Upper lobe of left lung (tissue), 6 donors: ENCODE results near the gene MAP3K2. TPM values are rescaled to one million over a fixed set of nuclear protein-coding genes. Genes with fewer than 3 reads are reported as not detected.

ENCODE experiments used
- ATAC-seq, 2 donors: fragments of 200-7000 bp; cut with Tn5 transposase; one replicate each; pipeline ENCODE4 v1.9.1; 2022; ENCODE audit warnings: mild to moderate bottlenecking in 2 of 2, moderate library complexity in 2 of 2; ENCODE audit not compliant: low FRiP score in 2 of 2
- DNase-seq, 2 donors: peaks; one replicate each; pipeline ENCODE4 v3.0.0-alpha.2; 2019 to 2020
- H3K27ac ChIP-seq, 4 donors: fragments of 200-600 bp; sonication (generic); one replicate each; pipeline ENCODE4 v1.5.1; 2016 to 2019
- H3K27me3 ChIP-seq, 4 donors: fragments of 200-600 bp; sonication (generic); one replicate each; pipeline ENCODE4 v1.5.1; 2017 to 2019
- H3K36me3 ChIP-seq, 4 donors: fragments of 200-600 bp; sonication (generic); one replicate each; pipeline ENCODE4 v1.5.1; 2016 to 2019
- H3K4me1 ChIP-seq, 4 donors: fragments of 200-600 bp; sonication (generic); one replicate each; pipeline ENCODE4 v1.5.1; 2018 to 2019
- H3K4me3 ChIP-seq, 4 donors: fragments of 200-600 bp; sonication (generic); one replicate each; pipeline ENCODE4 v1.5.1; 2017 to 2019; ENCODE audit warnings: mild to moderate bottlenecking in 2 of 4, moderate library complexity in 1 of 4
- H3K9me3 ChIP-seq, 4 donors: fragments of 200-600 bp; sonication (generic); one replicate each; pipeline ENCODE4 v1.5.1; 2018 to 2019
- CTCF ChIP-seq, 6 experiments: fragments of 450-650 bp in 4 of 6; fragments of 200-600 bp in 2 of 6; sonication (generic) in 2 of 6; IDR thresholded peaks; one replicate each; pipeline ENCODE4 v1.5.1; 2016 to 2019; ENCODE audit warnings: antibody characterized with exemption in 6 of 6
- EP300 ChIP-seq, 4 donors: sonication (generic); formaldehyde crosslinking; IDR thresholded peaks; one replicate each; pipeline ENCODE4 v1.5.1; 2017; ENCODE audit warnings: antibody characterized with exemption in 4 of 4, control low read depth in 2 of 4
- POLR2A ChIP-seq, 4 donors: fragments of 450-650 bp; IDR thresholded peaks; one replicate each; pipeline ENCODE4 v1.5.1; 2016 to 2017; ENCODE audit warnings: antibody characterized with exemption in 4 of 4, mild to moderate bottlenecking in 2 of 4
- POLR2AphosphoS5 ChIP-seq, 2 donors: sonication (generic); formaldehyde crosslinking; IDR thresholded peaks; one replicate each; pipeline ENCODE4 v1.5.1; 2017; ENCODE audit warnings: antibody characterized with exemption in 2 of 2
- whole genome bisulfite sequencing, 2 donors: methylation state at CpG; one replicate each; pipeline ENCODE4 v1.1.5; 2017 to 2018; 5-methylcytosine and 5-hydroxymethylcytosine counted together
- total RNA-seq, 6 donors: library from RNA; depleted of rRNA in 4 of 6; stranded (reverse); fragments of >200 nt in 4 of 6; gene quantifications; one replicate each; pipeline versions ENCODE4 v1.1.0 to v1.2.1, GENCODE V29; 2016 to 2021
- donor health status: DM: no; HTN: no; CAD: no; lungs with moderate emphysema.
- donor health status: DM: no; HTN: yes; CAD: no; lungs with severe emphysema.

MAP3K2 gene
- total RNA-seq, 6 donors from 2014 or later, result 43.0 to 79.2 (median 66.9) TPM

GRCh38 chr2:127275356-127275755 is 112.4 kb downstream of the MAP3K2 start:
- Histone ChIP-seq H3K36me3 (peaks cover 26 to 100% (median 86%) of the 10 kb centered on the region in 4 donors), H3K9me3 (no peaks in the 10 kb centered on the region), H3K27ac (no peak overlapping the region), H3K4me1 (no peaks in the 10 kb centered on the region), H3K27me3 (no peaks in the 10 kb centered on the region), H3K4me3 (no peak overlapping the region)
- TF ChIP-seq CTCF (IDR thresholded peaks at IDR 0.05) (no peak), EP300 (IDR thresholded peaks at IDR 0.05) (no peak), POLR2A (IDR thresholded peaks at IDR 0.05) (no peak), POLR2AphosphoS5 (IDR thresholded peaks at IDR 0.05) (no peak)
- no peak for DNase-seq
- ATAC-seq, result no peak
- 87 to 98% methylated on average over 3 of the region's 3 CpGs for WGBS, 2 donors

- no peak overlapping the region for H3K4me3 ChIP-seq
- 93 to 95% methylated on average over 4 to 5 of the region's 5 CpGs for WGBS, 2 donors
- H3K36me3 ChIP-seq, result peaks cover 43 to 90% (median 72%) of the 10 kb centered on the region in 4 donors
Observed at GRCh38 chr2:127270663-127271062, 117.1 kb downstream of the MAP3K2 start.

GRCh38 chr2:127261804-127262406 is 125.9 kb downstream of the MAP3K2 start:
- Histone ChIP-seq H3K36me3 (peaks cover 6 to 53% (median 43%) of the 10 kb centered on the region in 4 donors), H3K4me3 (no peak overlapping the region), H3K27ac (no peak overlapping the region), H3K4me1 (no peaks in the 10 kb centered on the region), H3K9me3 (no peaks in the 10 kb centered on the region), H3K27me3 (no peaks in the 10 kb centered on the region)
- 86 to 93% methylated on average over 8 of the region's 8 CpGs for WGBS, 2 donors
- DNase-seq (no peak), ATAC-seq (no peak)
- TF ChIP-seq POLR2AphosphoS5 (IDR thresholded peaks at IDR 0.05) (no peak), POLR2A (IDR thresholded peaks at IDR 0.05) (no peak)

More at GRCh38 chr2:127270663-127271062, 117.1 kb downstream of the MAP3K2 start:
- ATAC-seq, result no peak
- H3K9me3 ChIP-seq, result no peaks in the 10 kb centered on the region
- TF ChIP-seq EP300 (IDR thresholded peaks at IDR 0.05) (no peak), POLR2AphosphoS5 (IDR thresholded peaks at IDR 0.05) (no peak), CTCF (IDR thresholded peaks at IDR 0.05) (no peak), POLR2A (IDR thresholded peaks at IDR 0.05) (no peak)
- no peaks in the 10 kb centered on the region for H3K4me1 ChIP-seq
- H3K27ac ChIP-seq, result no peak overlapping the region
- DNase-seq, result no peak
- no peaks in the 10 kb centered on the region for H3K27me3 ChIP-seq

- Histone ChIP-seq H3K4me3 (no peak overlapping the region), H3K4me1 (no peaks in the 10 kb centered on the region), H3K36me3 (peaks cover 6 to 58% (median 46%) of the 10 kb centered on the region in 4 donors), H3K27ac (no peak overlapping the region), H3K27me3 (no peaks in the 10 kb centered on the region), H3K9me3 (no peaks in the 10 kb centered on the region)
- WGBS, 2 donors, result 94 to 98% methylated on average over 5 of the region's 5 CpGs
- ATAC-seq (no peak), DNase-seq (no peak)
- TF ChIP-seq POLR2A (IDR thresholded peaks at IDR 0.05) (no peak), CTCF (IDR thresholded peaks at IDR 0.05) (no peak), EP300 (IDR thresholded peaks at IDR 0.05) (no peak), POLR2AphosphoS5 (IDR thresholded peaks at IDR 0.05) (no peak)
Observed at GRCh38 chr2:127259355-127259754, 128.4 kb downstream of the MAP3K2 start.

GRCh38 chr2:127256866-127257265 is 130.9 kb downstream of the MAP3K2 start:
- Histone ChIP-seq H3K36me3 (peaks cover 6 to 53% (median 46%) of the 10 kb centered on the region in 4 donors), H3K4me1 (no peaks in the 10 kb centered on the region), H3K9me3 (no peaks in the 10 kb centered on the region), H3K4me3 (no peak overlapping the region), H3K27ac (no peak overlapping the region), H3K27me3 (no peaks in the 10 kb centered on the region)
- DNase-seq (no peak), ATAC-seq (no peak)
- TF ChIP-seq CTCF (IDR thresholded peaks at IDR 0.05) (no peak), POLR2AphosphoS5 (IDR thresholded peaks at IDR 0.05) (no peak), EP300 (IDR thresholded peaks at IDR 0.05) (no peak), POLR2A (IDR thresholded peaks at IDR 0.05) (no peak)
- WGBS, 2 donors, result 70 to 71% methylated on average over 8 of the region's 8 CpGs
